ENCODE data around the gene TMEM187.

GRCh38 chrX:154029439-154029838 is 56.9 kb downstream of the TMEM187 start:
- TF ChIP-seq CTCF (IDR thresholded peaks at IDR 0.05) (no peak), EP300 (IDR thresholded peaks at IDR 0.05) (no peak), POLR2A (IDR thresholded peaks at IDR 0.05) (no peak)

Measured in ovary (tissue), 3 donors.